GM19193 (cell line): ENCODE results near the gene TYROBP.

Experiments used
- POLR2A ChIP-seq: IDR thresholded peaks from 4 replicates; pipeline ENCODE4 v1.6.1; 2011; ENCODE audit not compliant: insufficient read depth, insufficient read length; ENCODE audit errors: extremely low read depth

TYROBP gene

GRCh38 chr19:35908973-35909683, 1.0 kb upstream of the TYROBP start:
- peak; percentile 39 for TF ChIP-seq POLR2A

- TF ChIP-seq POLR2A, result no peak
Observed at GRCh38 chr19:35907377-35907745, 734 bp downstream of the TYROBP start.

- no peak for TF ChIP-seq POLR2A
Observed at GRCh38 chr19:35905178-35905727, 2.8 kb downstream of the TYROBP start.

- TF ChIP-seq POLR2A, result no peak
Observed at GRCh38 chr19:35904311-35905068, 3.6 kb downstream of the TYROBP start.

- peak; percentile 68 for TF ChIP-seq POLR2A
Observed at GRCh38 chr19:35903550-35904179, 4.4 kb downstream of the TYROBP start.

- no peak for TF ChIP-seq POLR2A
Observed at GRCh38 chr19:35902870-35903475, 5.1 kb downstream of the TYROBP start.

GRCh38 chr19:35901854-35902661, 6.0 kb downstream of the TYROBP start, which contains the start of gene HCST:
Gene HCST, plus strand, starts transcription at chr19:35902529. Its CDS starts 65 bp downstream, at chr19:35902594.
- peak; percentile 48 for TF ChIP-seq POLR2A

GRCh38 chr19:35901055-35901644, 6.9 kb downstream of the TYROBP start:
- TF ChIP-seq POLR2A, result no peak

GRCh38 chr19:35899547-35900214, 8.4 kb downstream of the TYROBP start:
- TF ChIP-seq POLR2A, result no peak

GRCh38 chr19:35898499-35898809, 9.6 kb downstream of the TYROBP start:
- TF ChIP-seq POLR2A, result no peak

GRCh38 chr19:35897706-35898451, 10.2 kb downstream of the TYROBP start:
- no peak for TF ChIP-seq POLR2A

GRCh38 chr19:35896643-35897040, 11.5 kb downstream of the TYROBP start:
- no peak for TF ChIP-seq POLR2A

GRCh38 chr19:35895911-35896642, 12.0 kb downstream of the TYROBP start:
- TF ChIP-seq POLR2A, result no peak

- TF ChIP-seq POLR2A, result no peak
Observed at GRCh38 chr19:35894342-35894741, 13.8 kb downstream of the TYROBP start.
